Measurements from ENCODE around the gene ING5.
"Not testable (repeated sequence)": the region's sequence is repeated elsewhere in the genome, so short reads cannot be mapped to it uniquely, and the experiment has no call there.

Gene ING5

GRCh38 chr2:241741016-241741415 lies 39.2 kb downstream of the ING5 start:
- Mint-ChIP-seq H3K9me3 (no peaks in the 10 kb centered on the region), H3K36me3 (ENCODE audit: insufficient read depth) (peaks cover 15% of the 10 kb centered on the region), H3K27me3 (no peaks in the 10 kb centered on the region), H3K4me3 (peak overlapping the region; percentile 75 to 78), H3K4me1 (ENCODE audit: low read depth in 2 of 2) (peaks cover 28 to 38% of the 10 kb centered on the region in 2 donors), H3K27ac (peak overlapping the region; percentile 38 to 89)
- ATAC-seq (replicated peaks) (peak; percentile 78), DNase-seq (peak; percentile 35 to 49 (median 41))

GRCh38 chr2:241742320-241742939 lies 40.6 kb downstream of the ING5 start:
- H3K36me3 Mint-ChIP-seq (ENCODE audit: insufficient read depth): peaks cover 12% of the 10 kb centered on the region
- H3K4me1 Mint-ChIP-seq (ENCODE audit: low read depth in 2 of 2): peaks cover 23 to 35% of the 10 kb centered on the region in 2 donors
- no peak for DNase-seq
- ATAC-seq (replicated peaks): no peak
- peak overlapping the region in 1 of 2 donors; percentile 19 for H3K4me3 Mint-ChIP-seq
- H3K27me3 Mint-ChIP-seq: no peaks in the 10 kb centered on the region
- H3K9me3 Mint-ChIP-seq: no peaks in the 10 kb centered on the region
- H3K27ac Mint-ChIP-seq: peak overlapping the region in 1 of 2 donors; percentile 75

GRCh38 chr2:241743008-241743407 lies 41.2 kb downstream of the ING5 start:
- ATAC-seq (replicated peaks); DNase-seq; H3K27me3 Mint-ChIP-seq; H3K27ac Mint-ChIP-seq; H3K9me3 Mint-ChIP-seq; H3K4me3 Mint-ChIP-seq: not testable (repeated sequence)
- H3K36me3 Mint-ChIP-seq (ENCODE audit: insufficient read depth): peaks cover 13% of the 10 kb centered on the region
- peaks cover 23 to 34% of the 10 kb centered on the region in 2 donors for H3K4me1 Mint-ChIP-seq (ENCODE audit: low read depth in 2 of 2)

DNA sequence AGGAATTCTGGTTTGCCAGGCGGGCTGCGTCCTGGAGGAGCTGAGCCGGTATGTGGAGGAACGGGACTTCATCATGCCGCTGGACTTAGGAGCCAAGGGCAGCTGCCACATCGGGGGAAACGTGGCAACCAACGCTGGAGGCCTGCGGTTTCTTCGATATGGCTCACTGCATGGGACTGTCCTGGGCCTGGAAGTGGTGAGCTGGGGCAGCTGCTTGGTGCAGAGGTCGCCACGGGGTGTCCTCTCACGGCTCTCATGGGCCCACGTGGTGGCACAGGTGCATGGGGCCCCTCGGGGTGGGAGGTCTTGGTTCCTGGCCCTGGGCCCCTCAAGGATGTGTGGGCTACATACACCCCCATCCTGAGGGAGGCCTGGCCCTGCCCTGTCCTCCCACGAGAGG lies 41.8 kb downstream of the ING5 start:
- DNase-seq: no peak
- peak overlapping the region in 1 of 2 donors; percentile 15 for H3K27ac Mint-ChIP-seq
- no peaks in the 10 kb centered on the region for H3K27me3 Mint-ChIP-seq
- no peak overlapping the region for H3K4me3 Mint-ChIP-seq
- peaks cover 23 to 32% of the 10 kb centered on the region in 2 donors for H3K4me1 Mint-ChIP-seq (ENCODE audit: low read depth in 2 of 2)
- H3K36me3 Mint-ChIP-seq (ENCODE audit: insufficient read depth): peaks cover 13% of the 10 kb centered on the region
- ATAC-seq (replicated peaks): no peak
- no peaks in the 10 kb centered on the region for H3K9me3 Mint-ChIP-seq

GRCh38 chr2:241744028-241744754 lies 42.4 kb downstream of the ING5 start:
- Mint-ChIP-seq H3K27me3 (no peaks in the 10 kb centered on the region), H3K36me3 (ENCODE audit: insufficient read depth) (peaks cover 15% of the 10 kb centered on the region), H3K4me1 (ENCODE audit: low read depth in 2 of 2) (peaks cover 23 to 28% of the 10 kb centered on the region in 2 donors), H3K4me3 (no peak overlapping the region), H3K27ac (no peak overlapping the region), H3K9me3 (no peaks in the 10 kb centered on the region)
- no peak for DNase-seq
- ATAC-seq (replicated peaks): no peak

GRCh38 chr2:241745276-241745675 lies 43.4 kb downstream of the ING5 start:
- ATAC-seq (replicated peaks) (no peak), DNase-seq (no peak)
- H3K36me3 Mint-ChIP-seq (ENCODE audit: insufficient read depth): peaks cover 8% of the 10 kb centered on the region
- H3K27ac Mint-ChIP-seq: no peak overlapping the region
- H3K27me3 Mint-ChIP-seq: no peaks in the 10 kb centered on the region
- H3K9me3 Mint-ChIP-seq: no peaks in the 10 kb centered on the region
- no peak overlapping the region for H3K4me3 Mint-ChIP-seq
- H3K4me1 Mint-ChIP-seq (ENCODE audit: low read depth in 2 of 2): peaks cover 16 to 18% of the 10 kb centered on the region in 2 donors

- peaks cover 11 to 14% of the 10 kb centered on the region in 2 donors for H3K4me1 Mint-ChIP-seq (ENCODE audit: low read depth in 2 of 2)
- H3K27me3 Mint-ChIP-seq: no peaks in the 10 kb centered on the region
- no peak overlapping the region for H3K4me3 Mint-ChIP-seq
- peaks cover 8% of the 10 kb centered on the region for H3K36me3 Mint-ChIP-seq (ENCODE audit: insufficient read depth)
- peak overlapping the region in 1 of 2 donors; percentile 16 for H3K27ac Mint-ChIP-seq
- H3K9me3 Mint-ChIP-seq: no peaks in the 10 kb centered on the region
- DNase-seq (no peak), ATAC-seq (replicated peaks) (no peak)
Observed at GRCh38 chr2:241746084-241746483, 44.2 kb downstream of the ING5 start.

GRCh38 chr2:241748468-241749256 lies 46.8 kb downstream of the ING5 start:
- H3K27ac Mint-ChIP-seq: peak overlapping the region; percentile 49 to 73
- no peaks in the 10 kb centered on the region for H3K9me3 Mint-ChIP-seq
- H3K4me1 Mint-ChIP-seq (ENCODE audit: low read depth in 2 of 2): peaks cover 0 to 3% of the 10 kb centered on the region in 2 donors
- no peaks in the 10 kb centered on the region for H3K27me3 Mint-ChIP-seq
- no peak overlapping the region for H3K4me3 Mint-ChIP-seq
- DNase-seq (no peak), ATAC-seq (replicated peaks) (no peak)
- peaks cover 14% of the 10 kb centered on the region for H3K36me3 Mint-ChIP-seq (ENCODE audit: insufficient read depth)

DNA sequence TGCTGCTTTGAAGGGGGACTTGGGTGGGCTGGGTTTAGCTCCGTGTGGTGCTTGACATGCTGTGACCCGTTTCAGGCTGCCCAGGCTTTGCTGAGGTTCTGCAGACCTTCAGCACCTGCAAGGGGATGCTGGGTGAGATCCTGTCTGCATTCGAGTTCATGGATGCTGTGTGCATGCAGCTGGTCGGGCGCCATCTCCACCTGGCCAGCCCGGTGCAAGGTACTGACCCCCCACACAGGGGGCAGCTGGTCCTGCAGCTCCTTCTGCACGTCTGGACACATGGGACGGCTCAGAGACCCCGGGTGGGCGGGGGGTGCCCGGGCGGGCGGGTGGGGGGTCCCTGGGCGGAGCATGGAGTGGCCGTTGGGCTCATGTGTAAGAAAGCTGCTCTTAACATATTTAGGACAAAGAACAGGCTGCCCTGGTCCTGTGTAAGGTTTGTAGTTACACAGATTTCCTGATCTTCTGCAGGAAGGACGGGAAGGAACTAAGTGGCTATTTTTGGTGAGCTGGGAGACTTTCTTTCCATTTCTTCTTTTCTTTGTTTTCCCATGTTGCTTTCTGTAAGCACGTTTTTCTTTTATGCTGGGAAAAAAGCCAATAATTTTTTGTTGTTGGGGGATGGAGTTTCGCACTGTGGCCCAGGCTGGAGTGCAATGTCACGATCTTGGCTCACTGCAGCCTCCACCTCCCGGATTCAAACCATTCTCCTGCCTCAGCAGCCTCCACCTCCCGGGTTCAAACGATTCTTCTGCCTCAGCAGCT lies 48.4 kb downstream of the ING5 start:
- H3K36me3 Mint-ChIP-seq (ENCODE audit: insufficient read depth): peaks cover 18% of the 10 kb centered on the region
- no peak for DNase-seq

DNA sequence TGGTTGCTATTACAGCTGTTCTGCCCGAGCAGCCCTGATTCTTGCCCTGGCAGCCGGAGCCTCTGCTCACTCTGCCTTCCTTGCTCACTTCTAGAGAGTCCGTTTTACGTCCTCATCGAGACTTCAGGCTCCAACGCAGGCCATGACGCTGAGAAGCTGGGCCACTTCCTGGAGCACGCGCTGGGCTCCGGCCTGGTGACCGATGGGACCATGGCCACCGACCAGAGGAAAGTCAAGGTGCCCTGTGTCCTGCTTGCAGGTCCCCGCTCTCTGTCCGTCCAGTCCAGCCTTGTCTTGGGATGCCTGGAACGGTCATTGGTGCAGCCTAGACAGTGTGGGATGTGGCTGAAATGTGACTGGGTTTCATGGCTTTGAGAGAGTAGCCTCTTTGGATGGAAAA lies 49.3 kb downstream of the ING5 start:
- no peak overlapping the region for H3K4me3 Mint-ChIP-seq
- peaks cover 25% of the 10 kb centered on the region for H3K36me3 Mint-ChIP-seq (ENCODE audit: insufficient read depth)
- H3K27me3 Mint-ChIP-seq: no peaks in the 10 kb centered on the region
- H3K27ac Mint-ChIP-seq: no peak overlapping the region
- peaks cover 0 to 3% of the 10 kb centered on the region in 2 donors for H3K4me1 Mint-ChIP-seq (ENCODE audit: low read depth in 2 of 2)
- no peak for ATAC-seq (replicated peaks)
- H3K9me3 Mint-ChIP-seq: no peaks in the 10 kb centered on the region
- no peak for DNase-seq

More for the DNA sequence above, 48.4 kb downstream of the ING5 start:
- Mint-ChIP-seq H3K4me3 (no peak overlapping the region), H3K9me3 (no peaks in the 10 kb centered on the region), H3K4me1 (ENCODE audit: low read depth in 2 of 2) (peaks cover 0 to 3% of the 10 kb centered on the region in 2 donors), H3K27ac (peak overlapping the region in 1 of 2 donors; percentile 42), H3K27me3 (no peaks in the 10 kb centered on the region)
- no peak for ATAC-seq (replicated peaks)

DNA sequence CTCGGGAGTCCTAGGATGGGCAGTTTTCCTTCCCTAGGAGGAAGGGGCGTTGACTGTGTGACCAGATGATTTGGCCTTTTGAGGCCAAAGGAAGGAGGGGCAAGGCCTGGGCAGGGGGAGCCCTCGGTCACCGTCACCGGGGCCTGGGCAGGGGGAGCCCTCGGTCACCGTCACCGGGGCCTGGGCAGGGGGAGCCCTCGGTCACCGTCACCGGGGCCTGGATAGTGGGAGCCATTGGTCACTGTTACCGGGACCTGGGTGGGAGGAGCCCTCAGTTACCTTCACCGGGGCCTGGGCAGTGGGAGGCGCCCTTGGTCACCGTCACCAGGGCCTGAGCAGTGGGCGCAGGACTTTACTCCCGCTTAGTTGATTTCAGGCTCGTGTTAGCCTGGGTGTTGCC lies 49.9 kb downstream of the ING5 start:
- H3K27me3 Mint-ChIP-seq: no peaks in the 10 kb centered on the region
- DNase-seq (no peak), ATAC-seq (replicated peaks) (no peak)
- no peak overlapping the region for H3K4me3 Mint-ChIP-seq
- H3K4me1 Mint-ChIP-seq (ENCODE audit: low read depth in 2 of 2): peaks cover 0 to 3% of the 10 kb centered on the region in 2 donors
- no peaks in the 10 kb centered on the region for H3K9me3 Mint-ChIP-seq
- H3K27ac Mint-ChIP-seq: no peak overlapping the region
- peaks cover 29% of the 10 kb centered on the region for H3K36me3 Mint-ChIP-seq (ENCODE audit: insufficient read depth)

DNA sequence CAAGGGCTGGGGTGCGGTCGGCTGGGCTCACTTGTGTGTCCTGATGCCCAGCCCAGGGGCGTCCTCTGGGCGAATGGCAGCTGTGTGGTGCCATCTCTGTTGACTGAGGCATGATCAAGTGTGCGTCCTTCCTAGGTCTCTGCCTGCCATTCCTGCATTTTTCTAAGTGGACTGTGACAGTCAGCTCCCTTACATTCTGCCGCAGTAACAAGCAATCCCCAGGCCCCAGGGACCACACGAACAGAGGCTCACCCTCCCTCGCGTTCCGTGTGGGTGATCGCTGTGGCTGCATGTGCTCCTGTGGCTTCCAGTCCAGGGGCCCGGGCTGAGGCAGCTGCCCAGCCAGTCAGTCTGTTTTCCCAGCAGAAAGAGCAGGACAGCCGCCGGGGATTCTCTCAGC lies 50.4 kb downstream of the ING5 start:
- Mint-ChIP-seq H3K27me3 (no peaks in the 10 kb centered on the region), H3K4me1 (ENCODE audit: low read depth in 2 of 2) (peaks cover 0 to 3% of the 10 kb centered on the region in 2 donors)
- DNase-seq: no peak

GRCh38 chr2:241752689-241753276 lies 50.9 kb downstream of the ING5 start:
- Mint-ChIP-seq H3K27ac (no peak overlapping the region), H3K4me1 (ENCODE audit: low read depth in 2 of 2) (peaks cover 0 to 3% of the 10 kb centered on the region in 2 donors), H3K4me3 (no peak overlapping the region), H3K27me3 (no peaks in the 10 kb centered on the region), H3K9me3 (no peaks in the 10 kb centered on the region), H3K36me3 (ENCODE audit: insufficient read depth) (peaks cover 32% of the 10 kb centered on the region)
- no peak for DNase-seq
- ATAC-seq (replicated peaks): no peak

More for the DNA sequence above, 50.4 kb downstream of the ING5 start:
- Mint-ChIP-seq H3K9me3 (no peaks in the 10 kb centered on the region), H3K27ac (no peak overlapping the region), H3K4me3 (no peak overlapping the region), H3K36me3 (ENCODE audit: insufficient read depth) (peaks cover 32% of the 10 kb centered on the region)
- ATAC-seq (replicated peaks): no peak
